ENCODE data around the gene SERGEF.
"Not testable (repeated sequence)": the region's sequence is repeated elsewhere in the genome, so short reads cannot be mapped to it uniquely, and the experiment has no call there.

Gene SERGEF

DNA sequence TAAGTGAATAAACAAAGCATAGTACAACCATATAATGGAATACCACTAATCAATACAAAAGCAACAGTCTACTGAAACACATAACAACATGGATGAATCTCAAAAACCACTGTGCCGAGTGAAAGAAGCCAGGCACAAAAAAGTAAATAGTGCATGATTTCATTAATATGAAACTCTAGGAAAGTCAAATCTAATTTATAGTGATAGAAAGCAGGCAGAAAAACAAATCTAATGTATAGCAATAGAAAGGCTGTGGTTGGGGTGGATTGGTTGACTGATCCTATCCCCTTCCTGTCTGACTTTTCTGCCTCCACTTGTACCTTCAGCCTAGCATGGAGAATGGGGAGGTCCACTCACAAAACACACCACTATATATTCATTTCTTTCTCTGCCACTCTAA lies 115.4 kb downstream of the SERGEF start:
- Histone ChIP-seq H4K20me1 (ENCODE audit: insufficient read depth, low read length) (no peaks in the 10 kb centered on the region), H3K4me2 (ENCODE audit: low read depth, low read length) (no peak overlapping the region), H3K9me2 (replicated peaks; ENCODE audit: insufficient read depth, low read length) (no peaks in the 10 kb centered on the region), H3K4me3 (ENCODE audit: low read length) (no peak overlapping the region), H3K4me1 (ENCODE audit: low read length) (no peaks in the 10 kb centered on the region), H3K36me3 (replicated peaks; ENCODE audit: insufficient read depth, low read length) (no peaks in the 10 kb centered on the region), H3K27ac (ENCODE audit: low read length) (no peak overlapping the region), H3K9me3 (replicated peaks; ENCODE audit: insufficient read depth, low read length) (no peaks in the 10 kb centered on the region), H3K27me3 (replicated peaks; ENCODE audit: insufficient read depth, low read length) (no peaks in the 10 kb centered on the region), H2AFZ (ENCODE audit: low read length) (no peak overlapping the region), H3K9ac (ENCODE audit: low read length) (no peak overlapping the region), H3F3A (ENCODE audit: insufficient read depth, low read length) (no peaks in the 10 kb centered on the region), H3K79me2 (ENCODE audit: low read length) (no peaks in the 10 kb centered on the region)
- no peak for DNase-seq
- no peak for TF ChIP-seq EZH2 (optimal IDR thresholded peaks at IDR 0.05; ENCODE audit: low read depth, low read length)
- TF ChIP-seq, protein P1, sequence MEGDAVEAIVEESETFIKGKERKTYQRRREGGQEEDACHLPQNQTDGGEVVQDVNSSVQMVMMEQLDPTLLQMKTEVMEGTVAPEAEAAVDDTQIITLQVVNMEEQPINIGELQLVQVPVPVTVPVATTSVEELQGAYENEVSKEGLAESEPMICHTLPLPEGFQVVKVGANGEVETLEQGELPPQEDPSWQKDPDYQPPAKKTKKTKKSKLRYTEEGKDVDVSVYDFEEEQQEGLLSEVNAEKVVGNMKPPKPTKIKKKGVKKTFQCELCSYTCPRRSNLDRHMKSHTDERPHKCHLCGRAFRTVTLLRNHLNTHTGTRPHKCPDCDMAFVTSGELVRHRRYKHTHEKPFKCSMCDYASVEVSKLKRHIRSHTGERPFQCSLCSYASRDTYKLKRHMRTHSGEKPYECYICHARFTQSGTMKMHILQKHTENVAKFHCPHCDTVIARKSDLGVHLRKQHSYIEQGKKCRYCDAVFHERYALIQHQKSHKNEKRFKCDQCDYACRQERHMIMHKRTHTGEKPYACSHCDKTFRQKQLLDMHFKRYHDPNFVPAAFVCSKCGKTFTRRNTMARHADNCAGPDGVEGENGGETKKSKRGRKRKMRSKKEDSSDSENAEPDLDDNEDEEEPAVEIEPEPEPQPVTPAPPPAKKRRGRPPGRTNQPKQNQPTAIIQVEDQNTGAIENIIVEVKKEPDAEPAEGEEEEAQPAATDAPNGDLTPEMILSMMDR (IDR thresholded peaks at IDR 0.05; ENCODE audit: low read length): no peak
- TF ChIP-seq EZH2phosphoT487 (IDR thresholded peaks at IDR 0.05; ENCODE audit: low read length): no peak

DNA sequence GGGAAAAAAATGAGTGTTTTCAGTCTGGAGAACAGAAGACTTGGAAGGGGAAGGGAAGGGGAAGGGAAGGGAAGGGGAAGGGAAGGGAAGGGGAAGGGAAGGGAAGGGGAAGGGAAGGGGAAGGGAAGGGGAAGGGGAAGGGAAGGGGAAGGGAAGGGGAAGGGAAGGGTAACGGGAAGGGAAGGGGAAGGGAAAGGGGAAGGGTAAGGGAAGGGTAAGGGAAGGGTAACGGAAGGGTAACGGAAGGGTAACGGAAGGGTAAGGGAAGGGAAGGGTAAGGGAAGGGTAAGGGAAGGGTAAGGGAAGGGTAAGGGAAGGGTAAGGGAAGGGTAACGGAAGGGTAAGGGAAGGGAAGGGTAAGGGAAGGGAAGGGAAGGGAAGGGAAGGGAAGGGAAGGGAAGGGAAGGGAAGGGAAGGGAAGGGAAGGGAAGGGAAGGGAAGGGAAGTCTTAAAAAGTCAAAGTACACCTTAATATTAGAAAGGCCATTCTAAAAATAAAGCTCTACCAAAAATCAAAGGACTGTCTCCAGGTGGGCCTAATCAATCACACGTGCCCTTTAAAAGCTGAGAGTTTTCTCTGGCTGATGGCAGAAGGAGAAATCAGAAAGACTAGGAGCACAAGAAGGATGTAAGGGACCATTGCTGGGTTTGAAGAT lies 116.2 kb downstream of the SERGEF start:
- not testable (repeated sequence) for H3K9me2 ChIP-seq (replicated peaks; ENCODE audit: insufficient read depth, low read length); H3F3A ChIP-seq (ENCODE audit: insufficient read depth, low read length); DNase-seq; H2AFZ ChIP-seq (ENCODE audit: low read length); H4K20me1 ChIP-seq (ENCODE audit: insufficient read depth, low read length); H3K4me1 ChIP-seq (ENCODE audit: low read length); H3K27me3 ChIP-seq (replicated peaks; ENCODE audit: insufficient read depth, low read length); H3K79me2 ChIP-seq (ENCODE audit: low read length); H3K9me3 ChIP-seq (replicated peaks; ENCODE audit: insufficient read depth, low read length); H3K27ac ChIP-seq (ENCODE audit: low read length); H3K36me3 ChIP-seq (replicated peaks; ENCODE audit: insufficient read depth, low read length); H3K4me2 ChIP-seq (ENCODE audit: low read depth, low read length); H3K9ac ChIP-seq (ENCODE audit: low read length); H3K4me3 ChIP-seq (ENCODE audit: low read length)

- Histone ChIP-seq H3K36me3 (replicated peaks; ENCODE audit: insufficient read depth, low read length) (no peaks in the 10 kb centered on the region), H2AFZ (ENCODE audit: low read length) (no peak overlapping the region), H3K9me3 (replicated peaks; ENCODE audit: insufficient read depth, low read length) (no peaks in the 10 kb centered on the region), H3K4me3 (ENCODE audit: low read length) (no peak overlapping the region), H3K4me1 (ENCODE audit: low read length) (no peaks in the 10 kb centered on the region), H4K20me1 (ENCODE audit: insufficient read depth, low read length) (no peaks in the 10 kb centered on the region), H3K27ac (ENCODE audit: low read length) (no peak overlapping the region), H3K79me2 (ENCODE audit: low read length) (no peaks in the 10 kb centered on the region), H3F3A (ENCODE audit: insufficient read depth, low read length) (no peaks in the 10 kb centered on the region), H3K4me2 (ENCODE audit: low read depth, low read length) (no peak overlapping the region), H3K9me2 (replicated peaks; ENCODE audit: insufficient read depth, low read length) (no peaks in the 10 kb centered on the region), H3K27me3 (replicated peaks; ENCODE audit: insufficient read depth, low read length) (no peaks in the 10 kb centered on the region), H3K9ac (ENCODE audit: low read length) (no peak overlapping the region)
- TF ChIP-seq EZH2 (optimal IDR thresholded peaks at IDR 0.05; ENCODE audit: low read depth, low read length) (no peak), EZH2phosphoT487 (IDR thresholded peaks at IDR 0.05; ENCODE audit: low read length) (no peak)
- TF ChIP-seq, protein P1 (IDR thresholded peaks at IDR 0.05; ENCODE audit: low read length): no peak
- DNase-seq: no peak
Measured at GRCh38 chr11:17894929-17895658, 117.8 kb downstream of the SERGEF start.

DNA sequence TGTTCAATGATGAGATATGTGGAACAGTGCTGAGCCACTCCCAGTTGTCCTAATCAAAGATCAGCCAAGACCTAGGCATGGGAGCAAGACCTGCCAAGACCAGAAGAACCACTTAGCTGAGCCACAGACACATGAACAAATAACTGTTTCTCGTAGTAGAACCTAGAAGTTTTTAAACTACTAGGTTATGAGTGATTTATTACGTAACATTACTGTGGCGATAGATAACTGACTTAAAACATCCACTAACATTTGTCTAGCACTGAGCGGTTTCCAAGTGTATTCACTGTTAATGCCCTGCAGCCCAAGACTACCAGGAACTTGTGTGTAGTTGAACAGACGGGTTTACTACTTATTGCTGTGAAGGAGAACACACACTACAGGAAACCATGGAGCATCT lies 120.4 kb downstream of the SERGEF start:
- H3K27me3 ChIP-seq (replicated peaks; ENCODE audit: insufficient read depth, low read length): no peaks in the 10 kb centered on the region
- H4K20me1 ChIP-seq (ENCODE audit: insufficient read depth, low read length): no peaks in the 10 kb centered on the region
- TF ChIP-seq EZH2phosphoT487 (IDR thresholded peaks at IDR 0.05; ENCODE audit: low read length) (no peak), EZH2 (optimal IDR thresholded peaks at IDR 0.05; ENCODE audit: low read depth, low read length) (no peak)
- TF ChIP-seq, protein P1 (IDR thresholded peaks at IDR 0.05; ENCODE audit: low read length): no peak
- H3K4me2 ChIP-seq (ENCODE audit: low read depth, low read length): no peak overlapping the region
- no peak overlapping the region for H2AFZ ChIP-seq (ENCODE audit: low read length)
- H3K9me2 ChIP-seq (replicated peaks; ENCODE audit: insufficient read depth, low read length): no peaks in the 10 kb centered on the region
- DNase-seq: no peak
- H3F3A ChIP-seq (ENCODE audit: insufficient read depth, low read length): no peaks in the 10 kb centered on the region
- H3K27ac ChIP-seq (ENCODE audit: low read length): no peak overlapping the region
- H3K36me3 ChIP-seq (replicated peaks; ENCODE audit: insufficient read depth, low read length): no peaks in the 10 kb centered on the region
- H3K4me1 ChIP-seq (ENCODE audit: low read length): no peaks in the 10 kb centered on the region
- no peaks in the 10 kb centered on the region for H3K9me3 ChIP-seq (replicated peaks; ENCODE audit: insufficient read depth, low read length)
- H3K4me3 ChIP-seq (ENCODE audit: low read length): no peak overlapping the region
- no peaks in the 10 kb centered on the region for H3K79me2 ChIP-seq (ENCODE audit: low read length)
- no peak overlapping the region for H3K9ac ChIP-seq (ENCODE audit: low read length)
